Head of caudate nucleus (tissue), 42 donors: ENCODE results near the gene VGF.
"Not testable (repeated sequence)": the region's sequence is repeated elsewhere in the genome, so short reads cannot be mapped to it uniquely, and the experiment has no call there.

ENCODE experiments used
- DNase-seq, 42 donors: peaks; one replicate each; pipeline versions ENCODE4 v3.0.0 to v3.0.0-alpha.2; 2020 to 2021; ENCODE audit warnings: mixed read lengths in 7 of 42
- intact Hi-C: fragments of 100-400 bp; cut with DNase I; formaldehyde crosslinking; loops from one replicate; pipeline ENCODE4 v1.15.0; 2022

The VGF gene

GRCh38 chr7:101165075-101165957 lies at the start of gene VGF:
Gene VGF (minus strand): TSS chr7:101165569. CDS start chr7:101164843, 726 bp downstream.
- peak; percentile 74 to 96 (median 91) for DNase-seq
- intact Hi-C loops, result no loop called here

GRCh38 chr7:101212014-101212413 lies 46.6 kb upstream of the VGF start:
- intact Hi-C loops, result loop anchor here (10.0 kb wide), 1 partner anchor 73 kb away; no protein-coding TSS in a partner anchor
- DNase-seq, result no peak

- DNase-seq, result no peak
- intact Hi-C loops, result loop anchor here (10.0 kb wide), 1 partner anchor 73 kb away; no protein-coding TSS in a partner anchor
Measured at GRCh38 chr7:101211501-101211900, 46.1 kb upstream of the VGF start.

GRCh38 chr7:101210143-101210542 lies 44.8 kb upstream of the VGF start:
- DNase-seq, result no peak
- intact Hi-C loops, result loop anchor here (10.0 kb wide), 1 partner anchor 75 kb away; no protein-coding TSS in a partner anchor

GRCh38 chr7:101208794-101209193 lies 43.4 kb upstream of the VGF start:
- DNase-seq, result no peak

DNA sequence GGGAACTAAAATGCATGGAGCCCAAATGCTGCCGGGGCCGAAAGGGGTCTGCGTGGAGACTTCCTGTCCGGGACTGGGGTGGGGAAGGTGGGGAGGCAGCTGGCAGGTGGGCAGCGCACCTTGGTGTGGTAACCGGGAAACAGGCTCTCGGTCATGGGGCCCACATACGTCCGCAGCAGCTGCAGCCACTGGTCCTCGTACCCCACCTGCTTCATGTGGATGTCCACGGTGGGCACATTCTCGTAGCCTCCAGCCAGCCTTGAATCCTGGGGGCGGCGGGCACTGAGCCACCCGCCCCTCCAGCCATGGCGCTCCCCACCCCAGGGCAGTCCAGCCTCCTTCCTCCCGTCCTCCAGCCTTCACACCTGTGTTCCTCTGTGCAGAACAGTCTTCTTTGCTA lies 42.1 kb upstream of the VGF start:
- intact Hi-C loops, result no loop called here
- no peak for DNase-seq

More at GRCh38 chr7:101208794-101209193, 43.4 kb upstream of the VGF start:
- intact Hi-C loops, result no loop called here

DNA sequence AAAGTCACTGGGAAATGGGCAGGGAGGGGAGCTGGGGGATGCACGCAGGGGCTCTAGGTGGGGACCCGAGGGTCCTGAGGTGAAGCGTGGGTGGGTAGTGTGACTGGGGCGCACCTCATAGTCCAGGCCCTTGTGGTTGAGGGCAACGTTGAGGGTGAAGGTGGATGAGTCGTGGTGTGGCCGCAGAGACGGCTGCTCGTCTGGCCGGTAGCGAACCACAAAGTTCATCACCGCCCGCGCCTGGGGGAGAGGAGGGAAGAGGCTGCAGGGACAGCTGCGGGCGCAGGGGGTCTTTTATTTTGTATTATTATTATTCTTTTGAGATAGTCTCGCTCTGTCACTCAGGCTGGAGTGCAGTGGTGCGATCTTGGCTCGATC lies 41.3 kb upstream of the VGF start:
- intact Hi-C loops, result no loop called here
- no peak for DNase-seq

- intact Hi-C loops, result no loop called here
- DNase-seq, result peak in 24 of 42 donors; percentile 7 to 64 (median 36)
Measured at GRCh38 chr7:101205901-101206664, 40.7 kb upstream of the VGF start.

- peak in 7 of 42 donors; percentile 14 to 48 (median 31) for DNase-seq
- intact Hi-C loops, result not testable (repeated sequence)
Measured at GRCh38 chr7:101203740-101204738, 38.7 kb upstream of the VGF start.

- DNase-seq, result no peak
- intact Hi-C loops, result no loop called here
Measured at GRCh38 chr7:101202603-101202918, 37.2 kb upstream of the VGF start.

DNA sequence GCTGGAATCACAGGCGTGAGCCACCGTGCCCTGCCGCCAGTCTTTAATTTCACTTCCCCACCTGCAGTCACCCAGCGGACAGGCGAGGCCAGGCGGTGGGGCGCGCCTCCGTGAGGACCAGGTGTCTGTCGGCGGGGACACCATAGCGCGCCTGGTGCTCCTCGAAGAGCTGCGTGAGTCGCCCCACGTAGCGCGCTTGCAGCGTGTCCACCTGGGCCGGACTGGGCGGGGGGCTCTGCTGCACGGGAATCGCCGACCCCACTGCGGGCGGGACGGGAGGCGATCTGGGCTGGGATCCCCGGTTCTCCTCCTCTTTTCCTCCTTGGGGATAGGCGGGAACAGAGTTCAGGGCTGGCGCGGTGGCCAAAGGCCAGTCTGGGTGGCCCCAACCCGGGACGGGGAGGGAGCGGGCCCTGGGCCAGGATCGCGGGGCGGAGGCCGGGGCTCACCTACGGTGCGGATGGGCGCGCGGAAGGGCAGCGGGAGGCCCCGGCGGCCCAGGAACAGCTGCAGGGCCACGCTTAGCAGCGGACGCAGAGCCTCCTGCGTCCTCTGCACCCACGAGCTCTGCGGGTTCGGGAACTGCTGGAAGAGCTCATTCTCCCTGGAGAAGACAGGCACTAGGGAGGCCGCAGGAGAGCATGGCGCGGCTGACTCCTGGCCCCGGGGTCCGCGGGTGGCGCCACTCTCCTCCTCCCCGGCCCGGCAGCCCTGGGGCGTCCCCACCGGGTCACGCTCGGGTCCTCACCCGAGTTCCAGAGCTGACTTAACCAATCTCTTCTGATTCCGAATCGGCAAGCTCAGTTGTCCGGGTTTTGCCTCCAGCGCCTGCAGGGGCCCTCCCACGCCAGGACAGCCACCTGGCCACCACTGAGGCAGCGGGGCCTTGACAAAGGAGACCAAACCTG lies 36.6 kb upstream of the VGF start:
- DNase-seq, result no peak
- intact Hi-C loops, result no loop called here

DNA sequence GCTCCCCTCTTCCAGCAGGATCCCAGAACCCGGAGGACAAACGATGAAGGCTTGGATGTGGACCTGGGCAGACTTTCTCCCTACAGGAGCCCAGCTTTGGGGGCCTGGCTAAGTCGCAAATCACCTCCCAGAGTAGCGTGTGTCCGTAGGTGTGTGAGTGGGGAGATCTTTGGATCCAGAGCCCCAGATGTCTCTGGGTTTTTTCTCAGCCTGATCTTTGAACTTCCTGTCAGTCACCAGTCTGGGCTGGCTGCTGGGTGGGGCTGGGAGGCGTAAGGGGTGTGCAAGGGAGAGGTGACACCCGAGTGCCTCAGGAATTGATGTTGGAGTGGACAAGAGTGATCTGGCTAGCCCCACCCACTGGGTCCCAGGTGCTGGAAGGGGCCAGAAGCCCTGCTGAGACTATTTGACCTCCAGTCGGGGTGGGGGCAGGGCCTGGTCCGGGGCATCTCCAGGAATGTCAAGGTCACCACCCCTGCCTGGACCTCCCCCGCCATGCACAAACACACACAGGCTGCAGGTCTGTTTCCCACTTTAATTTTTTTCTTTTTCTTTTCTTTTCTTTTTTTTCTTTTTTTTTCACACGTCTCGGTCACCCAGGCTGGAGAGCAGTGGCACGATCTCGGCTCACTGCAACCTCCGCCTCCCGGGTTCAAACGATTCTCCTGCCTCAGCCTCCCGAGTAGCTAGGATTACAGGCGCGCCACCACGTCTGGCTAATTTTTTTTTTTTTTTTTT lies 35.7 kb upstream of the VGF start, which contains the start of gene MOGAT3:
Gene MOGAT3, minus strand, starts transcription at position 175 of the 738 bp plus-strand sequence. CDS start 182 bp downstream, outside the sequence.
- intact Hi-C loops, result no loop called here
- no peak for DNase-seq

GRCh38 chr7:101200504-101200861 lies 35.1 kb upstream of the VGF start:
- intact Hi-C loops, result no loop called here
- no peak for DNase-seq

DNA sequence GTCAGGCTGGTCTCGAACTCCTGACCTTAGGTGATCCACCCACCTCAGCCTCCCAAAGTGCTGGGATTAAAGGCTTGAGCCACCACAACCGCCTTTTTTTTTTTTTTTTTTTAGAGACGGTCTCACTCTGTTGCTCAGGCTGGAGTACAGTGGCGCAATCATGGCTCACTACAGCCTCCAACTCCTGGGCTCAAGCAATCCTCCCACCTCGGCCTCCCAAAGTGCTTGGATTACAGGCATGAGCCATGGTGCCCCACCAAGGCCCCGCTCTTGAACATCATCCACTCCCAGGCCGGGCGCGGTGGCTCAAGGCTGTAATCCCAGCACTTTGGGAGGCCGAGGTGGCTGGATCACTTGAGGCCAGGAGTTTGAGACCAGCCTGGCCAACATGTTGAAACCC lies 34.2 kb upstream of the VGF start:
- intact Hi-C loops, DNase-seq: not testable (repeated sequence)

GRCh38 chr7:101198476-101198875 lies 33.1 kb upstream of the VGF start:
- no peak for DNase-seq
- intact Hi-C loops, result no loop called here

DNA sequence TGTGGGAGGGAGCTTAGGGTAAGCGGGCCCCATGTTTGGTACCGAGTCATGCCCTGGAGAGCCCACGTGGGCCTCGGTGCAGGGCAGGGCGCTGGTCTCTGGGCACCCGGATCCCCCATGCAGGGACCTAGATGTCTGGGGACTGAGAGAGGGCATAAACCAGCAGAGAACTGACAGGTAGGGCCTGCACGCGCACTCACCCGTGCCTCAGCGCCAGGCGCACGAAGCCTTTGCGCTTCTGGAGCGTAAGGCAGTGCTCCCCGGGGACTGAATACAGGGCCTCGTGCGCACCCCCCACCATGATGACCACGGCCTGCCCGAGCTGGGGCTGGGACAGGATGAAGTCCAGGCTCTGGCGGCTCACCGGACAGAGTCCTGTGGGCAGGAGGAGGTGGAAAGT lies 32.6 kb upstream of the VGF start:
- intact Hi-C loops, result no loop called here
- no peak for DNase-seq

DNA sequence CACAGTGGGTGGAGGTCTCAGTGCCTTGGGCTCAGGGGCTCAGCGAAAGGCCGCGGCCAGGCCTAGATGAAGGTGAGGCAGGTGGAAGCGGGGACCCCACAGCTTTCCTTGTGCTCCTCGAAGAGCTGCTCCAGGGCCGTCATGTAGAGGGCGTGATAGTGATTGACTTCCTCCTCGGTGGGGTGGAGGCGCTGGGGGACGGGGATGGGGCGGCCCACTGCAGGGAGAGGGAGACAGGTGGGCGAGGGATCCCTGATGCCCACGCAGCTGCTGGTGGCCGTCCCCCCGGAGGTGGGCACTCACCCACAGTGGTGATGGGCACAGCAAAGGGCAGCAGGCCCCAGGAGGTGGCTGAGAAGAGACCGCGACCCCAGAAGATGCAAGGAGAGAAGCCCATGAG lies 30.5 kb upstream of the VGF start:
- no peak for DNase-seq
- intact Hi-C loops, result no loop called here
